ENCODE data around the gene FAM136A. TPM values are rescaled to one million over a fixed set of nuclear protein-coding genes. Genes with fewer than 3 reads are reported as not detected.

The FAM136A gene
- total and polyA plus RNA-seq, 2 of the 4 experiments (the other 2 are of a cell fraction): 19.9 to 28.1 TPM

GRCh38 chr2:70321370-70321769 lies 19.5 kb upstream of the FAM136A start:
- H2BK15ac ChIP-seq (ENCODE audit: low read depth, low read length): no peak overlapping the region
- H3K23ac ChIP-seq (ENCODE audit: low read depth, low read length): no peak overlapping the region
- dilution Hi-C loops (cut with HindIII; ENCODE audit: low sequenced_read_pairs, unreplicated experiment) (no loop called here), intact Hi-C loops (cut with micrococcal nuclease) (no loop called here), in situ Hi-C loops (cut with MboI; ENCODE audit: low sequenced_read_pairs) (no loop called here)
- ATAC-seq (ENCODE audit: low read depth) (no peak), DNase-seq (no peak)
- no peak overlapping the region for H2BK120ac ChIP-seq (ENCODE audit: low read depth, low read length)
- H4K5ac ChIP-seq (ENCODE audit: low read depth, low read length): no peak overlapping the region
- H3K9me3 ChIP-seq (ENCODE audit: control insufficient read depth, insufficient read depth, low read length): no peaks in the 10 kb centered on the region
- no peaks in the 10 kb centered on the region for H4K20me1 ChIP-seq (ENCODE audit: insufficient read depth, low read length)
- no peaks in the 10 kb centered on the region for H3K36me3 ChIP-seq (ENCODE audit: control insufficient read depth, insufficient read depth, low read length)
- no peak overlapping the region for H3K56ac ChIP-seq (ENCODE audit: extremely low read depth, insufficient read depth, low read length)
- H2BK5ac ChIP-seq (ENCODE audit: low read depth, low read length, poor library complexity, severe bottlenecking): no peak overlapping the region
- no peak overlapping the region for H2AFZ ChIP-seq (replicated peaks; ENCODE audit: low read length, poor library complexity)
- no peak overlapping the region for H4K8ac ChIP-seq (ENCODE audit: low read depth in 2 of 2, low read length in 2 of 2)
- CTCF ChIA-PET: interaction anchor here (1.2 kb wide), 1 partner anchor 20 kb away, joined by 3 read pairs; the partner anchor contains the start of gene FAM136A
- H2AK5ac ChIP-seq (ENCODE audit: low read depth, low read length): no peak overlapping the region
- H3K9me1 ChIP-seq (ENCODE audit: insufficient read depth, low read length): no peaks in the 10 kb centered on the region
- H3K18ac ChIP-seq (ENCODE audit: low read depth, low read length): no peak overlapping the region
- H4K91ac ChIP-seq (ENCODE audit: insufficient read depth, low read depth, low read length): no peak overlapping the region
- H2AK9ac ChIP-seq (replicated peaks; ENCODE audit: low read depth, low read length, poor library complexity): no peak overlapping the region
- 38% methylated on average over 5 of the region's 6 CpGs; no CpG with 5 or more reads in 1 of the 2 experiments for WGBS, 2 experiments (ENCODE audit: extremely low coverage in 2 of 2, insufficient read length in 1 of 2)
- H3K9ac ChIP-seq (ENCODE audit: low read depth, low read length): no peak overlapping the region
- H3K27me3 ChIP-seq (ENCODE audit: control insufficient read depth, insufficient read depth, low read length): peaks cover 28% of the 10 kb centered on the region
- H3K4ac ChIP-seq (ENCODE audit: low read depth, low read length): no peak overlapping the region
- no peak overlapping the region for H3K4me3 ChIP-seq (ENCODE audit: insufficient read depth, low read depth, low read length)
- TF ChIP-seq RAD21 (IDR thresholded peaks at IDR 0.05; ENCODE audit: low read length): no peak
- TF ChIP-seq CEBPB (IDR thresholded peaks at IDR 0.05; ENCODE audit: low read depth, low read length): peak; percentile 35
- no peaks in the 10 kb centered on the region for H3K79me1 ChIP-seq (ENCODE audit: low read depth in 1 of 2, low read length in 2 of 2)
- no peak overlapping the region for H2BK20ac ChIP-seq (ENCODE audit: low read depth, low read length)
- no peak overlapping the region for H3K14ac ChIP-seq (replicated peaks; ENCODE audit: low read depth, low read length)
- no peaks in the 10 kb centered on the region for H3K4me1 ChIP-seq (ENCODE audit: control insufficient read depth, insufficient read depth, low read length)
- H3K27ac ChIP-seq (ENCODE audit: insufficient read depth, low read length): no peak overlapping the region
- H3K4me2 ChIP-seq (ENCODE audit: low read depth, low read length): no peak overlapping the region
- BruUV-seq (replicated peaks): no TSS peak
- POLR2A ChIA-PET (ENCODE audit: unreplicated experiment): no interaction called here

Measured in IMR-90 (cell line).